Endothelial cell of umbilical vein (primary cell): Measurements from ENCODE around the gene DIP2B. TPM values are rescaled to one million over a fixed set of nuclear protein-coding genes. Genes with fewer than 3 reads are reported as not detected.

Source experiments
- BruUV-seq: library from RNA; stranded (reverse); fragments of 400-500 nt; replicated peaks from 2 replicates; lab custom pipeline; 2021; lab: Mats Ljungman, UMichigan
- CTCF ChIA-PET: fragments of 300-600, 350-600 bp; sonication (Branson Sonifier 250); formaldehyde crosslinking; loops from one replicate; lab custom pipeline; 2021; ENCODE audit warnings: antibody characterized with exemption, inconsistent platforms; lab: Charles Lee
- POLR2A ChIA-PET: fragments of 300-600, 350-600 bp; sonication (Branson Sonifier 250); formaldehyde crosslinking; loops from one replicate; lab custom pipeline; 2021; ENCODE audit warnings: antibody characterized with exemption, inconsistent platforms; lab: Charles Lee
- DNase-seq: peaks from one replicate; pipeline ENCODE4 v3.0.0-alpha.2; 2011; ENCODE audit warnings: low read depth, low spot score
- FAIRE-seq: peaks from 2 replicates; lab custom pipeline; 2011; peaks lifted over from hg19 to GRCh38; lab: Jason Lieb, UNC
- H2AFZ ChIP-seq: 2 replicates; pipeline ENCODE4 v1.6.0; 2012; ENCODE audit warnings: low read depth, low read length, control low read depth, inconsistent platforms
- H3K27ac ChIP-seq: 2 replicates; pipeline ENCODE4 v1.5.1; 2011; ENCODE audit warnings: low read depth, mild to moderate bottlenecking, control low read depth, low read length, moderate library complexity; ENCODE audit not compliant: insufficient read depth
- H3K27me3 ChIP-seq, 2 experiments: 2 replicates each; pipeline versions ENCODE4 v1.6.0 to v1.6.1; 2011; ENCODE audit warnings: low read length in 2 of 2, mixed read lengths in 1 of 2; ENCODE audit not compliant: control insufficient read depth in 2 of 2, insufficient read depth in 2 of 2
- H3K36me3 ChIP-seq, 2 experiments: 2 replicates in 1 of 2; 3 replicates in 1 of 2; pipeline ENCODE4 v1.5.1; 2011; ENCODE audit warnings: low read length in 2 of 2, mild to moderate bottlenecking in 1 of 2, moderate library complexity in 1 of 2; ENCODE audit not compliant: control insufficient read depth in 2 of 2, insufficient read depth in 2 of 2; ENCODE audit errors: extremely low read depth in 1 of 2
- H3K4me1 ChIP-seq: 3 replicates; pipeline ENCODE4 v1.5.1; 2011; ENCODE audit warnings: mild to moderate bottlenecking, low read length; ENCODE audit not compliant: control insufficient read depth, insufficient read depth; ENCODE audit errors: extremely low read depth
- H3K4me2 ChIP-seq: 2 replicates; pipeline ENCODE4 v1.6.1; 2011; ENCODE audit warnings: low read length, control low read depth, mixed read lengths; ENCODE audit not compliant: insufficient read depth
- H3K4me3 ChIP-seq, 3 experiments: fragments of 200-600 bp in 1 of 3; sonication (generic), shearing (Covaris generic) in 1 of 3; replicated peaks in 1 of 3; 2 replicates each; pipeline ENCODE4 v1.5.1; 2011 to 2016; ENCODE audit warnings: control low read depth in 3 of 3, low read length in 3 of 3, mild to moderate bottlenecking in 2 of 3, inconsistent platforms in 1 of 3, low read depth in 1 of 3, moderate library complexity in 1 of 3; ENCODE audit not compliant: insufficient read depth in 1 of 3
- H3K79me2 ChIP-seq: 2 replicates; pipeline ENCODE4 v1.6.0; 2012; ENCODE audit warnings: low read length, inconsistent platforms; ENCODE audit not compliant: control insufficient read depth, insufficient read depth
- H3K9ac ChIP-seq: replicated peaks from 2 replicates; pipeline ENCODE3; 2011; ENCODE audit warnings: low read length, control low read depth; ENCODE audit not compliant: insufficient read depth; ENCODE audit errors: extremely low read depth
- H3K9me1 ChIP-seq: replicated peaks from 3 replicates; pipeline ENCODE4 v1.6.0; 2011; ENCODE audit warnings: mild to moderate bottlenecking, low read length; ENCODE audit not compliant: control insufficient read depth, insufficient read depth; ENCODE audit errors: extremely low read depth
- H3K9me3 ChIP-seq: replicated peaks from 2 replicates; pipeline ENCODE4 v1.5.1; 2012; ENCODE audit warnings: low read length, inconsistent platforms; ENCODE audit not compliant: control insufficient read depth, insufficient read depth
- H4K20me1 ChIP-seq: replicated peaks from 2 replicates; pipeline ENCODE3; 2011; ENCODE audit warnings: mild to moderate bottlenecking, low read length; ENCODE audit not compliant: control insufficient read depth, insufficient read depth; ENCODE audit errors: extremely low read depth
- EZH2 ChIP-seq: IDR thresholded peaks from 2 replicates; pipeline ENCODE4 v1.6.1; 2012; ENCODE audit warnings: borderline replicate concordance, low read depth, mild to moderate bottlenecking, moderate library complexity, low read length, inconsistent platforms; ENCODE audit not compliant: severe bottlenecking
- FOS ChIP-seq: IDR thresholded peaks from 2 replicates; pipeline ENCODE4 v1.6.1; 2011; ENCODE audit warnings: mild to moderate bottlenecking, low read length, moderate library complexity, borderline replicate concordance; ENCODE audit not compliant: insufficient read depth
- GATA2 ChIP-seq: IDR thresholded peaks from 2 replicates; pipeline ENCODE4 v1.7.0; 2011; ENCODE audit warnings: low read depth, mild to moderate bottlenecking, moderate library complexity, mixed read lengths, low read length; ENCODE audit not compliant: insufficient read length, insufficient read depth
- JUN ChIP-seq: IDR thresholded peaks from 2 replicates; pipeline ENCODE4 v1.6.1; 2011; ENCODE audit warnings: borderline replicate concordance, low read depth; ENCODE audit not compliant: insufficient read length, insufficient read depth
- MYC ChIP-seq: IDR thresholded peaks from one replicate; pipeline ENCODE4 v1.6.1; 2011; ENCODE audit warnings: mild to moderate bottlenecking, low read depth, low read length
- POLR2A ChIP-seq: IDR thresholded peaks from 2 replicates; pipeline ENCODE4 v1.6.1; 2012; ENCODE audit warnings: low read depth, mild to moderate bottlenecking, control low read depth, low read length
- POLR2AphosphoS5 ChIP-seq: IDR thresholded peaks from 2 replicates; pipeline ENCODE4 v1.6.1; 2012; ENCODE audit warnings: low read depth, mild to moderate bottlenecking, control low read depth, low read length, moderate library complexity; ENCODE audit not compliant: insufficient read depth
- dilution Hi-C: fragments of 300-500 bp; cut with MboI; formaldehyde crosslinking; loops from one replicate; pipeline ENCODE4 v1.15.0; 2019; ENCODE audit warnings: low sequenced_read_pairs; ENCODE audit not compliant: extremely low pct_ligation_motif_present
- intact Hi-C: fragments of 100-400 bp; cut with micrococcal nuclease; formaldehyde crosslinking; loops from one replicate; pipeline ENCODE4 v1.10.0; 2022
- polyA plus RNA-seq, 4 experiments: library from polyadenylated mRNA; depleted of rRNA in 3 of 4; stranded (reverse) in 3 of 4; unstranded in 1 of 4; fragments of >200 nt; gene quantifications; 2 replicates each; pipeline versions ENCODE4 v1.2.1 to v1.2.3, GENCODE V29; 2011 to 2012; ENCODE audit warnings: missing spikeins in 1 of 4
- total RNA-seq: library from RNA; stranded (reverse); gene quantifications from 2 replicates; pipeline ENCODE4 v1.2.3, GENCODE V29; 2021
- TF ChIP-seq, protein P1 (sequence below): IDR thresholded peaks from 2 replicates; pipeline ENCODE4 v1.6.1; 2011; ENCODE audit not compliant: insufficient read depth, insufficient read length
- TF ChIP-seq, protein P2 (sequence below), 2 donors: IDR thresholded peaks; 1 replicate in 1 of 2; 2 replicates in 1 of 2; pipeline ENCODE4 v1.5.1; 2011; ENCODE audit warnings: low read length in 2 of 2, mild to moderate bottlenecking in 2 of 2, moderate library complexity in 2 of 2, control low read depth in 1 of 2, inconsistent platforms in 1 of 2, low read depth in 1 of 2; ENCODE audit not compliant: insufficient read depth in 1 of 2; ENCODE audit errors: extremely low read depth in 1 of 2

The DIP2B gene
- total and polyA plus RNA-seq, 2 donors (not counting 3 experiments of a cell fraction or from before 2014, with no cell fraction given): 14.5 to 28.0 TPM

DNA sequence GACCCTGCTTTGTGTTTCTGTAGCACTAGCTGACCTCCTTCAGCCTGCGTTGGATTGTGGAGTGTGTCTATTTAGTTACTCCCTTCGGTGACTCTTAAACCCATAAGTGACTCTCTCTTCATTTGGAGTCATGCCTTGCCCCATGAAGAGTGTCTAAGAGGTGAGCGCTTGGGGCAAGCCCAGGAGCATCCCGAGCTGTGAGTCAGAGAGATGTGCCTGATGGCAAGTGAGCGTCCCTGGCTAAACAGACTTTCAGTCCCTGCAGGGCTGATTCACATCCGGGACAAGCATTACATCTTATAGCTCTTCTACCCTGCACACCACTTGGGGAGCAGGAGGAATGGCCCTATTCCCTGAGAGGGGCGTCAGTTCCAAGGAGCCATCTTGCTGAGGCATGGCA, 234.8 kb downstream of the DIP2B start:
- no TSS peak for BruUV-seq
- TF ChIP-seq FOS (no peak), MYC (no peak), EZH2 (no peak), POLR2AphosphoS5 (no peak), GATA2 (no peak), POLR2A (no peak), JUN (no peak)
- TF ChIP-seq, protein P1, sequence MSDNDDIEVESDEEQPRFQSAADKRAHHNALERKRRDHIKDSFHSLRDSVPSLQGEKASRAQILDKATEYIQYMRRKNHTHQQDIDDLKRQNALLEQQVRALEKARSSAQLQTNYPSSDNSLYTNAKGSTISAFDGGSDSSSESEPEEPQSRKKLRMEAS: no peak
- TF ChIP-seq, protein P2, sequence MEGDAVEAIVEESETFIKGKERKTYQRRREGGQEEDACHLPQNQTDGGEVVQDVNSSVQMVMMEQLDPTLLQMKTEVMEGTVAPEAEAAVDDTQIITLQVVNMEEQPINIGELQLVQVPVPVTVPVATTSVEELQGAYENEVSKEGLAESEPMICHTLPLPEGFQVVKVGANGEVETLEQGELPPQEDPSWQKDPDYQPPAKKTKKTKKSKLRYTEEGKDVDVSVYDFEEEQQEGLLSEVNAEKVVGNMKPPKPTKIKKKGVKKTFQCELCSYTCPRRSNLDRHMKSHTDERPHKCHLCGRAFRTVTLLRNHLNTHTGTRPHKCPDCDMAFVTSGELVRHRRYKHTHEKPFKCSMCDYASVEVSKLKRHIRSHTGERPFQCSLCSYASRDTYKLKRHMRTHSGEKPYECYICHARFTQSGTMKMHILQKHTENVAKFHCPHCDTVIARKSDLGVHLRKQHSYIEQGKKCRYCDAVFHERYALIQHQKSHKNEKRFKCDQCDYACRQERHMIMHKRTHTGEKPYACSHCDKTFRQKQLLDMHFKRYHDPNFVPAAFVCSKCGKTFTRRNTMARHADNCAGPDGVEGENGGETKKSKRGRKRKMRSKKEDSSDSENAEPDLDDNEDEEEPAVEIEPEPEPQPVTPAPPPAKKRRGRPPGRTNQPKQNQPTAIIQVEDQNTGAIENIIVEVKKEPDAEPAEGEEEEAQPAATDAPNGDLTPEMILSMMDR (IDR thresholded peaks at IDR 0.05; ENCODE audit: extremely low read depth in 1 of 2, insufficient read depth in 1 of 2, low read depth in 1 of 2, low read length in 2 of 2): no peak
- Histone ChIP-seq H3K4me3 (no peak overlapping the region), H2AFZ (no peak overlapping the region), H3K4me2 (no peak overlapping the region), H3K9me3 (no peaks in the 10 kb centered on the region), H3K4me1 (no peaks in the 10 kb centered on the region), H4K20me1 (no peaks in the 10 kb centered on the region), H3K9ac (no peak overlapping the region), H3K9me1 (no peaks in the 10 kb centered on the region), H3K36me3 (peaks cover 15 to 24% of the 10 kb centered on the region in 2 experiments), H3K27ac (no peak overlapping the region), H3K27me3 (no peaks in the 10 kb centered on the region), H3K79me2 (no peaks in the 10 kb centered on the region)
- dilution Hi-C loops (no loop called here), intact Hi-C loops (no loop called here)
- DNase-seq: no peak
- no peak for FAIRE-seq
- ChIA-PET CTCF (no interaction called here), POLR2A (no interaction called here)
